HCT116 (cell line): ENCODE measurements around the gene PIEZO2. TPM values are rescaled to one million over a fixed set of nuclear protein-coding genes. Genes with fewer than 3 reads are reported as not detected.

ENCODE experiments used
- ATAC-seq: fragments of 200-7000 bp; cut with Tn5 transposase; 2 replicates; pipeline ENCODE4 v1.9.1; 2020; ENCODE audit warnings: mild to moderate bottlenecking, moderate library complexity
- BruUV-seq: library from RNA; stranded (reverse); fragments of 400-500 nt; replicated peaks from 2 replicates; lab custom pipeline; 2021; lab: Mats Ljungman, UMichigan
- CTCF ChIA-PET: fragments of 300-600 bp; sonication (Branson Sonifier 250); formaldehyde crosslinking; loops from one replicate; lab custom pipeline; 2021; ENCODE audit warnings: antibody characterized with exemption; lab: Charles Lee
- POLR2A ChIA-PET: fragments of 300-600, 350-600 bp; sonication (Branson Sonifier 250); formaldehyde crosslinking; loops from one replicate; lab custom pipeline; 2021; ENCODE audit warnings: antibody characterized with exemption; lab: Charles Lee
- RAD21 ChIA-PET, 2 experiments: fragments of 300-600 bp; sonication (Branson Sonifier 250); formaldehyde crosslinking; loops; one replicate each; lab custom pipeline; 2023; ENCODE audit warnings: low total read pairs in 2 of 2; ENCODE audit not compliant: uncharacterized antibody in 2 of 2, unreplicated experiment in 2 of 2, low non-redundant PET in 1 of 2; lab: Charles Lee
- DNase-seq: peaks from one replicate; pipeline ENCODE4 v3.0.0-alpha.2; 2010; ENCODE audit warnings: low read depth, low spot score
- H2AFZ ChIP-seq: fragments of 200-600 bp; shearing (Covaris generic), sonication (generic); 2 replicates; pipeline ENCODE4 v1.6.1; 2017; ENCODE audit warnings: low read depth, mixed run types, mixed read lengths, antibody characterized with exemption, low read length; ENCODE audit not compliant: poor library complexity, severe bottlenecking
- H3K27ac ChIP-seq: 2 replicates; pipeline ENCODE4 v1.5.1; 2012; ENCODE audit warnings: low read depth, low read length
- H3K27me3 ChIP-seq: fragments of 200-600 bp; sonication (generic); 2 replicates; pipeline ENCODE4 v1.6.1; 2016; ENCODE audit warnings: mixed run types, low read length, mixed read lengths; ENCODE audit not compliant: insufficient read depth
- H3K36me3 ChIP-seq, 2 experiments: fragments of 200-500 bp in 1 of 2; fragments of 200-600 bp in 1 of 2; sonication (Bioruptor generic) in 1 of 2; sonication (generic) in 1 of 2; 2 replicates each; pipeline versions ENCODE4 v1.5.1 to v1.6.1; 2014 to 2016; ENCODE audit warnings: low read length in 2 of 2, inconsistent platforms in 1 of 2, mixed read lengths in 1 of 2, mixed run types in 1 of 2; ENCODE audit not compliant: insufficient read depth in 2 of 2, control insufficient read depth in 1 of 2
- H3K4me1 ChIP-seq, 2 experiments: fragments of 200-600 bp in 1 of 2; sonication (generic) in 1 of 2; 2 replicates each; pipeline versions ENCODE4 v1.5.1 to v1.6.1; 2012 to 2017; ENCODE audit warnings: low read length in 2 of 2, inconsistent platforms in 1 of 2, mild to moderate bottlenecking in 1 of 2, mixed read lengths in 1 of 2, mixed run types in 1 of 2, moderate library complexity in 1 of 2; ENCODE audit not compliant: insufficient read depth in 2 of 2, control insufficient read depth in 1 of 2
- H3K4me2 ChIP-seq: fragments of 200-600 bp; sonication (generic); 2 replicates; pipeline ENCODE4 v1.6.1; 2017; ENCODE audit warnings: mixed run types, low read length, mixed read lengths
- H3K4me3 ChIP-seq, 2 experiments: fragments of 200-600 bp in 1 of 2; sonication (generic) in 1 of 2; replicated peaks in 1 of 2; 2 replicates each; pipeline ENCODE4 v1.5.1; 2011 to 2016; ENCODE audit warnings: low read length in 2 of 2, control low read depth in 1 of 2, low read depth in 1 of 2, mild to moderate bottlenecking in 1 of 2, mixed read lengths in 1 of 2, mixed run types in 1 of 2
- H3K79me2 ChIP-seq: fragments of 200-600 bp; sonication (generic); 2 replicates; pipeline ENCODE4 v1.6.1; 2017; ENCODE audit warnings: mild to moderate bottlenecking, mixed run types, low read length, moderate library complexity, mixed read lengths; ENCODE audit not compliant: insufficient read depth
- H3K9ac ChIP-seq: fragments of 200-600 bp; sonication (generic); 2 replicates; pipeline ENCODE4 v1.6.1; 2016; ENCODE audit warnings: low read length, mixed read lengths
- H3K9me2 ChIP-seq: fragments of 200-600 bp; sonication (generic), shearing (Covaris generic); 2 replicates; pipeline ENCODE4 v1.6.1; 2017; ENCODE audit warnings: mixed run types, mild to moderate bottlenecking, moderate library complexity; ENCODE audit not compliant: insufficient read depth
- H3K9me3 ChIP-seq, 2 experiments: fragments of 200-500 bp in 1 of 2; fragments of 200-600 bp in 1 of 2; sonication (Bioruptor generic) in 1 of 2; sonication (generic) in 1 of 2; 2 replicates each; pipeline ENCODE4 v1.6.1; 2014 to 2017; ENCODE audit warnings: low read length in 2 of 2, mixed read lengths in 2 of 2, inconsistent platforms in 1 of 2, low read depth in 1 of 2, mild to moderate bottlenecking in 1 of 2, mixed run types in 1 of 2, moderate library complexity in 1 of 2; ENCODE audit not compliant: control insufficient read depth in 1 of 2, insufficient read depth in 1 of 2
- H4K20me1 ChIP-seq: fragments of 200-600 bp; sonication (generic), shearing (Covaris generic); 2 replicates; pipeline ENCODE4 v1.6.1; 2017; ENCODE audit warnings: mixed run types, mild to moderate bottlenecking, moderate library complexity; ENCODE audit not compliant: insufficient read depth
- ATF3 ChIP-seq: IDR thresholded peaks from 2 replicates; pipeline ENCODE4 v1.6.1; 2012
- CBX3 ChIP-seq: IDR thresholded peaks from 2 replicates; pipeline ENCODE4 v1.6.1; 2012; ENCODE audit warnings: low read depth
- CTCF ChIP-seq, 3 experiments: fragments of 200-600 bp in 1 of 3; sonication (generic) in 1 of 3; IDR thresholded peaks in 2 of 3; conservative IDR thresholded peaks in 1 of 3; 2 replicates each; pipeline ENCODE4 v1.5.1; 2012 to 2017; ENCODE audit warnings: low read depth in 2 of 3, low read length in 2 of 3, antibody characterized with exemption in 1 of 3, borderline replicate concordance in 1 of 3, control low read depth in 1 of 3, mild to moderate bottlenecking in 1 of 3, mixed read lengths in 1 of 3, mixed run types in 1 of 3, moderate library complexity in 1 of 3; ENCODE audit not compliant: insufficient read depth in 1 of 3
- EGR1 ChIP-seq: IDR thresholded peaks from 2 replicates; pipeline ENCODE4 v1.6.1; 2012; ENCODE audit warnings: low read depth
- ELF1 ChIP-seq: IDR thresholded peaks from 2 replicates; pipeline ENCODE4 v1.6.1; 2012; ENCODE audit warnings: low read depth, borderline replicate concordance
- EZH2 ChIP-seq: fragments of 200-600 bp; sonication (generic); IDR thresholded peaks from 2 replicates; pipeline ENCODE4 v1.6.1; 2017; ENCODE audit warnings: antibody characterized with exemption, mixed run types
- EZH2phosphoT487 ChIP-seq: fragments of 200-600 bp; IDR thresholded peaks from 2 replicates; pipeline ENCODE4 v1.6.1; 2018; ENCODE audit warnings: antibody characterized with exemption, borderline replicate concordance
- FOSL1 ChIP-seq: IDR thresholded peaks from 2 replicates; pipeline ENCODE4 v1.6.1; 2012; ENCODE audit warnings: low read depth
- JUND ChIP-seq: IDR thresholded peaks from 2 replicates; pipeline ENCODE4 v1.6.1; 2012
- POLR2AphosphoS5 ChIP-seq: IDR thresholded peaks from 2 replicates; pipeline ENCODE4 v1.6.1; 2011; ENCODE audit warnings: mild to moderate bottlenecking, low read depth, low read length, moderate library complexity
- RAD21 ChIP-seq: IDR thresholded peaks from 2 replicates; pipeline ENCODE4 v1.6.1; 2012; ENCODE audit warnings: low read depth, mild to moderate bottlenecking
- SIN3A ChIP-seq: IDR thresholded peaks from 2 replicates; pipeline ENCODE4 v1.6.1; 2012; ENCODE audit warnings: low read depth
- SP1 ChIP-seq: IDR thresholded peaks from 2 replicates; pipeline ENCODE4 v1.6.1; 2012; ENCODE audit warnings: low read depth
- ZBTB33 ChIP-seq: IDR thresholded peaks from 2 replicates; pipeline ENCODE4 v1.6.1; 2011; ENCODE audit warnings: mild to moderate bottlenecking, low read length, moderate library complexity; ENCODE audit not compliant: insufficient replicate concordance; ENCODE audit errors: extremely low read depth
- ZNF274 ChIP-seq: fragments of 200-500 bp; sonication (Bioruptor generic); IDR thresholded peaks from 2 replicates; pipeline ENCODE4 v1.6.1; 2014; ENCODE audit warnings: mild to moderate bottlenecking, low read depth, low read length, inconsistent platforms
- intact Hi-C: fragments of 100-400 bp; cut with micrococcal nuclease; formaldehyde crosslinking; loops from 2 replicates; pipeline ENCODE4 v1.10.0; 2022
- total RNA-seq: library from RNA; stranded (reverse); gene quantifications from one replicate; pipeline ENCODE4 v1.2.1, GENCODE V29; 2021; ENCODE audit not compliant: unreplicated experiment

PIEZO2 gene
- total RNA-seq, 1 experiment from 2014 or later, result 0.34 TPM

- TF ChIP-seq ZBTB33 (no peak), RAD21 (no peak)
Observed at GRCh38 chr18:10951631-10952544, 197.5 kb downstream of the PIEZO2 start (continued).

GRCh38 chr18:10950876-10951630, 198.3 kb downstream of the PIEZO2 start:
- H3K4me3 ChIP-seq, result no peak overlapping the region
- RAD21 ChIA-PET, result no interaction called here
- DNase-seq (no peak), ATAC-seq (no peak)
- no peaks in the 10 kb centered on the region for H3K9me2 ChIP-seq
- POLR2A ChIA-PET, result no interaction called here
- H3K4me2 ChIP-seq, result no peak overlapping the region
- H3K79me2 ChIP-seq, result no peaks in the 10 kb centered on the region
- no peaks in the 10 kb centered on the region for H4K20me1 ChIP-seq
- no peaks in the 10 kb centered on the region for H3K27me3 ChIP-seq
- H3K4me1 ChIP-seq, result no peaks in the 10 kb centered on the region
- H3K27ac ChIP-seq, result no peak overlapping the region
- H3K9ac ChIP-seq, result no peak overlapping the region
- BruUV-seq, result no TSS peak
- H3K36me3 ChIP-seq, result no peaks in the 10 kb centered on the region
- intact Hi-C loops, result no loop called here
- CTCF ChIA-PET, result no interaction called here
- H2AFZ ChIP-seq, result no peak overlapping the region
- H3K9me3 ChIP-seq, result peaks cover 5% of the 10 kb centered on the region in 2 experiments; a peak in 1 of 4 replicates
- TF ChIP-seq ATF3 (no peak), EZH2phosphoT487 (no peak), FOSL1 (no peak), SIN3A (no peak), RAD21 (no peak), EZH2 (no peak), JUND (no peak), ZNF274 (no peak), EGR1 (no peak), ELF1 (no peak), POLR2AphosphoS5 (no peak), CTCF (IDR thresholded peaks at IDR 0.05 in 2 of 3, conservative IDR thresholded peaks at IDR 0.05 in 1 of 3; ENCODE audit: borderline replicate concordance in 1 of 3, insufficient read depth in 1 of 3, low read depth in 2 of 3, low read length in 2 of 3) (no peak), SP1 (no peak), CBX3 (no peak)
